DOHH2 (cell line): ENCODE measurements around the gene SNAI1.

Experiments
- H3F3A ChIP-seq: fragments of 200-600 bp; sonication (generic), shearing (Covaris generic); 2 replicates; pipeline ENCODE4 v1.6.0; 2016; ENCODE audit warnings: antibody characterized with exemption, mild to moderate bottlenecking; ENCODE audit not compliant: control insufficient read depth, insufficient read depth
- H3K27ac ChIP-seq: fragments of 200-600 bp; sonication (generic); 2 replicates; pipeline ENCODE4 v1.5.1; 2014; ENCODE audit warnings: low read depth, mild to moderate bottlenecking, low read length, moderate library complexity
- H3K27me3 ChIP-seq: fragments of 200-600 bp; sonication (generic); 2 replicates; pipeline ENCODE4 v1.6.1; 2014; ENCODE audit warnings: mild to moderate bottlenecking, low read length, mixed read lengths; ENCODE audit not compliant: control insufficient read depth
- H3K36me3 ChIP-seq: fragments of 200-600 bp; sonication (generic); 2 replicates; pipeline ENCODE4 v1.6.1; 2014; ENCODE audit warnings: mild to moderate bottlenecking, low read length, moderate library complexity, mixed read lengths; ENCODE audit not compliant: control insufficient read depth
- H3K4me1 ChIP-seq: fragments of 200-600 bp; sonication (generic); 2 replicates; pipeline ENCODE4 v1.6.1; 2014; ENCODE audit warnings: mild to moderate bottlenecking, low read length, mixed read lengths; ENCODE audit not compliant: control insufficient read depth
- H3K4me2 ChIP-seq: fragments of 200-600 bp; sonication (generic); 2 replicates; pipeline ENCODE4 v1.6.0; 2014; ENCODE audit warnings: mild to moderate bottlenecking, low read length, moderate library complexity
- H3K4me3 ChIP-seq: fragments of 200-600 bp; sonication (generic); 2 replicates; pipeline ENCODE4 v1.5.1; 2014; ENCODE audit warnings: mild to moderate bottlenecking, low read length, mixed read lengths
- H3K79me2 ChIP-seq: fragments of 200-600 bp; sonication (generic); 2 replicates; pipeline ENCODE4 v1.6.1; 2014; ENCODE audit warnings: mild to moderate bottlenecking, low read length, mixed read lengths; ENCODE audit not compliant: control insufficient read depth
- H3K9me2 ChIP-seq: fragments of 200-600 bp; sonication (generic); replicated peaks from 2 replicates; pipeline ENCODE4 v1.6.1; 2014; ENCODE audit warnings: mild to moderate bottlenecking, low read length, mixed read lengths; ENCODE audit not compliant: control insufficient read depth
- H3K9me3 ChIP-seq: fragments of 200-600 bp; sonication (generic); 2 replicates; pipeline ENCODE4 v1.6.1; 2014; ENCODE audit warnings: antibody characterized with exemption, low read length, mixed read lengths; ENCODE audit not compliant: control insufficient read depth, insufficient read depth
- H4K20me1 ChIP-seq: fragments of 200-600 bp; sonication (generic); 2 replicates; pipeline ENCODE4 v1.6.0; 2014; ENCODE audit warnings: low read depth, mild to moderate bottlenecking, antibody characterized with exemption, low read length, moderate library complexity; ENCODE audit not compliant: control insufficient read depth, insufficient read depth
- CTCF ChIP-seq: fragments of 200-600 bp; sonication (generic); IDR thresholded peaks from one replicate; pipeline ENCODE4 v1.5.1; 2014; ENCODE audit warnings: antibody characterized with exemption, mild to moderate bottlenecking, low read depth, low read length; ENCODE audit not compliant: poor library complexity, severe bottlenecking
- EZH2phosphoT487 ChIP-seq: fragments of 200-600 bp; sonication (generic); IDR thresholded peaks from 2 replicates; pipeline ENCODE4 v1.6.1; 2017; ENCODE audit warnings: borderline replicate concordance, mild to moderate bottlenecking, antibody characterized with exemption, low read length, moderate library complexity, mixed read lengths

SNAI1 gene

GRCh38 chr20:49937027-49937929 is 45.5 kb upstream of the SNAI1 start:
- no peaks in the 10 kb centered on the region for H3K27me3 ChIP-seq
- TF ChIP-seq EZH2phosphoT487: no peak
- TF ChIP-seq CTCF: no peak

GRCh38 chr20:49938173-49939163 is 44.3 kb upstream of the SNAI1 start:
- H3K27ac ChIP-seq: no peak overlapping the region
- H3K36me3 ChIP-seq: peaks cover 46% of the 10 kb centered on the region
- peak overlapping the region; percentile 89 for H3K4me3 ChIP-seq
- H3K4me2 ChIP-seq: peak overlapping the region; percentile 91
- peaks cover 71% of the 10 kb centered on the region for H3K79me2 ChIP-seq
- peaks cover 14% of the 10 kb centered on the region for H3F3A ChIP-seq
- H3K9me2 ChIP-seq: no peaks in the 10 kb centered on the region
- peaks cover 36% of the 10 kb centered on the region for H3K4me1 ChIP-seq
- no peaks in the 10 kb centered on the region for H3K27me3 ChIP-seq
- H3K9me3 ChIP-seq: no peaks in the 10 kb centered on the region
- TF ChIP-seq EZH2phosphoT487 (no peak), CTCF (no peak)
- peaks cover 7% of the 10 kb centered on the region; the same call in 1 of the 2 replicates for H4K20me1 ChIP-seq

More at GRCh38 chr20:49937027-49937929, 45.5 kb upstream of the SNAI1 start:
- Histone ChIP-seq H4K20me1 (peaks cover 7% of the 10 kb centered on the region; the same call in 1 of the 2 replicates), H3K9me2 (no peaks in the 10 kb centered on the region), H3K36me3 (peaks cover 36% of the 10 kb centered on the region), H3K79me2 (peaks cover 61% of the 10 kb centered on the region), H3F3A (peaks cover 14% of the 10 kb centered on the region), H3K4me2 (peak overlapping the region; percentile 91), H3K27ac (peak overlapping the region; percentile 28), H3K9me3 (no peaks in the 10 kb centered on the region), H3K4me3 (peak overlapping the region; percentile 89), H3K4me1 (peaks cover 36% of the 10 kb centered on the region)

- Histone ChIP-seq H3K4me2 (no peak overlapping the region), H3K27ac (no peak overlapping the region), H3K79me2 (peaks cover 74% of the 10 kb centered on the region), H4K20me1 (peaks cover 7% of the 10 kb centered on the region; the same call in 1 of the 2 replicates), H3K9me2 (no peaks in the 10 kb centered on the region), H3K27me3 (no peaks in the 10 kb centered on the region), H3K4me1 (peaks cover 23% of the 10 kb centered on the region), H3K9me3 (no peaks in the 10 kb centered on the region), H3K4me3 (no peak overlapping the region), H3F3A (no peaks in the 10 kb centered on the region), H3K36me3 (peaks cover 68% of the 10 kb centered on the region)
- TF ChIP-seq EZH2phosphoT487 (no peak), CTCF (no peak)
Observed at GRCh38 chr20:49941456-49941855, 41.3 kb upstream of the SNAI1 start.
